K562 (cell line): Measurements from ENCODE around the gene RNPEPL1. TPM values are rescaled to one million over a fixed set of nuclear protein-coding genes. Genes with fewer than 3 reads are reported as not detected.

Experiments
- ATAC-seq: fragments of 200-7000 bp; cut with Tn5 transposase; 3 replicates; pipeline ENCODE4 v1.9.1; 2020; ENCODE audit warnings: moderate library complexity
- BruUV-seq: library from RNA; stranded (reverse); fragments of 400-500 nt; replicated peaks from 2 replicates; lab custom pipeline; 2021; lab: Mats Ljungman, UMichigan
- CTCF ChIA-PET: fragments of 300-600 bp; formaldehyde crosslinking; extraction: SDS; loops from one replicate; lab custom pipeline; 2021; ENCODE audit warnings: low intra/inter-chr PET ratio; lab: Yijun Ruan, JAX
- POLR2A ChIA-PET: fragments of 300-600, 350-650 bp; sonication (Branson Sonifier 250); formaldehyde crosslinking; extraction: SDS; loops from one replicate; lab custom pipeline; 2021; ENCODE audit warnings: antibody characterized with exemption, inconsistent platforms; lab: Yijun Ruan, JAX
- DNase-seq, 4 experiments: peaks; one replicate each; pipeline versions ENCODE4 v3.0.0 to v3.0.0-alpha.2; 2011 to 2018; ENCODE audit warnings: low spot score in 3 of 4, mixed read lengths in 3 of 4; ENCODE audit errors: extremely low read depth in 1 of 4
- FAIRE-seq: peaks from 2 replicates; lab custom pipeline; 2011; peaks lifted over from hg19 to GRCh38; lab: Jason Lieb, UNC
- H2AFZ ChIP-seq: 2 replicates; pipeline ENCODE4 v1.6.0; 2011; ENCODE audit warnings: low read depth, low read length, control low read depth, inconsistent platforms
- H3K27ac ChIP-seq: fragments of 200-600 bp; 3 replicates; pipeline ENCODE4 v1.8.0; 2011; ENCODE audit warnings: low read depth, mild to moderate bottlenecking, control low read depth, inconsistent platforms, low read length, moderate library complexity, mixed read lengths; ENCODE audit errors: extremely low read depth
- H3K27me3 ChIP-seq, 2 experiments: fragments of 300-600 bp in 1 of 2; 2 replicates in 1 of 2; 3 replicates in 1 of 2; pipeline versions ENCODE4 v1.6.0 to v1.8.0; 2011; ENCODE audit warnings: inconsistent platforms in 2 of 2, low read length in 2 of 2, mild to moderate bottlenecking in 1 of 2, mixed read lengths in 1 of 2, moderate library complexity in 1 of 2; ENCODE audit not compliant: control insufficient read depth in 2 of 2, insufficient read depth in 2 of 2
- H3K36me3 ChIP-seq: fragments of 300-600 bp; 3 replicates; pipeline ENCODE4 v1.8.0; 2011; ENCODE audit warnings: mild to moderate bottlenecking, low read length, inconsistent platforms; ENCODE audit not compliant: control insufficient read depth, insufficient read depth
- H3K4me1 ChIP-seq, 2 experiments: fragments of 200-600 bp in 1 of 2; replicated peaks in 1 of 2; 2 replicates in 1 of 2; 3 replicates in 1 of 2; pipeline versions ENCODE4 v1.5.1 to v1.8.0; 2011; ENCODE audit warnings: inconsistent platforms in 2 of 2, low read length in 2 of 2, mild to moderate bottlenecking in 1 of 2, mixed read lengths in 1 of 2, moderate library complexity in 1 of 2; ENCODE audit not compliant: control insufficient read depth in 2 of 2, insufficient read depth in 2 of 2
- H3K4me2 ChIP-seq: 2 replicates; pipeline ENCODE4 v1.6.1; 2011; ENCODE audit warnings: low read length, control low read depth, inconsistent platforms, mixed read lengths; ENCODE audit not compliant: insufficient read depth
- H3K4me3 ChIP-seq: fragments of 200-600 bp; sonication (generic), shearing (Covaris generic); 2 replicates; pipeline ENCODE4 v1.5.1; 2016; ENCODE audit warnings: control low read depth, inconsistent platforms
- H3K79me2 ChIP-seq: fragments of 200-600 bp; 3 replicates; pipeline ENCODE4 v1.8.0; 2011; ENCODE audit warnings: low read length, inconsistent platforms; ENCODE audit not compliant: control insufficient read depth, insufficient read depth
- H3K9ac ChIP-seq, 2 experiments: 2 replicates each; pipeline versions ENCODE4 v1.6.0 to v1.6.1; 2011; ENCODE audit warnings: low read depth in 2 of 2, low read length in 2 of 2, control low read depth in 1 of 2, inconsistent platforms in 1 of 2, mild to moderate bottlenecking in 1 of 2, mixed read lengths in 1 of 2; ENCODE audit not compliant: insufficient read depth in 1 of 2
- H3K9me1 ChIP-seq: one replicate; pipeline ENCODE4 v1.6.0; 2011; ENCODE audit warnings: inconsistent platforms, mild to moderate bottlenecking, low read length, moderate library complexity; ENCODE audit not compliant: control insufficient read depth, insufficient read depth
- H3K9me3 ChIP-seq: replicated peaks from 2 replicates; pipeline ENCODE4 v1.5.1; 2011; ENCODE audit warnings: low read depth, low read length, inconsistent platforms; ENCODE audit not compliant: control insufficient read depth, insufficient read depth
- H4K20me1 ChIP-seq: replicated peaks from 2 replicates; pipeline ENCODE4 v1.6.1; 2011; ENCODE audit warnings: low read length, inconsistent platforms, mixed read lengths; ENCODE audit not compliant: control insufficient read depth, insufficient read depth
- CHD1 ChIP-seq: fragments of 200-600 bp; sonication (generic); IDR thresholded peaks from one replicate; pipeline ENCODE4 v1.6.1; 2012; ENCODE audit warnings: mild to moderate bottlenecking, moderate library complexity, low read length, inconsistent platforms
- CREB3L1 ChIP-seq: fragments of 450-650 bp; IDR thresholded peaks from 2 replicates; pipeline ENCODE4 v1.6.1; 2014; ENCODE audit warnings: low read depth, mild to moderate bottlenecking, moderate library complexity, borderline replicate concordance
- ETS2 ChIP-seq: IDR thresholded peaks from 2 replicates; pipeline ENCODE4 v1.6.1; 2016; ENCODE audit warnings: borderline replicate concordance, missing genetic modification characterization, mild to moderate bottlenecking, moderate library complexity, missing compliant biosample characterization; ENCODE audit not compliant: poor library complexity, severe bottlenecking
- ETV1 ChIP-seq: fragments of 450-650 bp; conservative IDR thresholded peaks from 2 replicates; pipeline ENCODE4 v1.6.1; 2016; ENCODE audit warnings: missing genetic modification characterization, control low read depth, low read depth, missing compliant biosample characterization
- GABPB2 ChIP-seq: fragments of 250-450 bp; sonication (Bioruptor Pico); conservative IDR thresholded peaks from 2 replicates; pipeline ENCODE4 v1.5.1; 2021; ENCODE audit warnings: mild to moderate bottlenecking
- HES1 ChIP-seq: fragments of 450-650 bp; IDR thresholded peaks from 2 replicates; pipeline ENCODE4 v1.6.1; 2016; ENCODE audit warnings: low read depth, mild to moderate bottlenecking, moderate library complexity
- MLLT1 ChIP-seq, 2 experiments: fragments of 450-650 bp; IDR thresholded peaks; 2 replicates each; pipeline ENCODE4 v1.6.1; 2016
- NR3C1 ChIP-seq: sonication (generic); formaldehyde crosslinking; IDR thresholded peaks from 2 replicates; pipeline ENCODE4 v1.8.1; 2022; ENCODE audit warnings: missing genetic modification reagents
- NR4A1 ChIP-seq, 2 experiments: fragments of 250-450 bp in 1 of 2; fragments of 450-650 bp in 1 of 2; sonication (Bioruptor Pico) in 1 of 2; IDR thresholded peaks; 2 replicates each; pipeline versions ENCODE4 v1.4.0 to v1.6.1; 2016 to 2020; ENCODE audit warnings: mild to moderate bottlenecking in 2 of 2, missing compliant biosample characterization in 1 of 2, missing genetic modification characterization in 1 of 2, moderate library complexity in 1 of 2
- PRDM10 ChIP-seq: fragments of 450-650 bp; IDR thresholded peaks from 2 replicates; pipeline ENCODE4 v1.6.1; 2018; ENCODE audit not compliant: partially characterized antibody
- SETDB1 ChIP-seq: IDR thresholded peaks from one replicate; pipeline ENCODE4 v1.6.1; 2012; ENCODE audit warnings: low read length, control low read depth, inconsistent platforms
- SMARCC2 ChIP-seq: fragments of 450-650 bp; IDR thresholded peaks from 2 replicates; pipeline ENCODE4 v1.6.1; 2017; ENCODE audit warnings: antibody characterized with exemption, moderate library complexity, mild to moderate bottlenecking, low read depth
- SMC3 ChIP-seq: conservative IDR thresholded peaks from 2 replicates; pipeline ENCODE4 v1.6.1; 2011; ENCODE audit warnings: low read depth, low read length, improper control_type of control experiment; ENCODE audit not compliant: insufficient read depth
- SREBF1 ChIP-seq: fragments of 150-350 bp; IDR thresholded peaks from 2 replicates; pipeline ENCODE4 v1.6.1; 2014; ENCODE audit warnings: antibody characterized with exemption, low read depth, low read length, borderline replicate concordance
- TCFL5 ChIP-seq: fragments of 250-450 bp; sonication (Bioruptor Pico); conservative IDR thresholded peaks from 2 replicates; pipeline ENCODE4 v1.6.1; 2021; ENCODE audit warnings: mild to moderate bottlenecking, moderate library complexity, matching md5 sums
- WGBS: fragments of 100-300 bp; shearing (Covaris generic); methylation state at CpG from one replicate; pipeline ENCODE4 v1.1.6; 2016; ENCODE audit warnings: low coverage, mixed read lengths; ENCODE audit not compliant: insufficient coverage; ENCODE audit errors: missing lambda C conversion rate; 5-methylcytosine and 5-hydroxymethylcytosine counted together
- in situ Hi-C: fragments of 300-500 bp; cut with MboI; formaldehyde crosslinking; loops from 4 replicates; pipeline ENCODE4 v1.15.0; 2018; ENCODE audit warnings: inconsistent platforms, mixed read lengths
- intact Hi-C: fragments of 100-400 bp; cut with micrococcal nuclease; formaldehyde crosslinking; loops from 2 replicates; pipeline ENCODE4 v1.14.2; 2022
- polyA plus RNA-seq, 8 experiments: library from polyadenylated mRNA; depleted of rRNA in 4 of 8; stranded (reverse) in 5 of 8; unstranded in 3 of 8; fragments of >200 nt; fragmentation: Nextera tagmentation in 2 of 8; fragmentation: Illumina TruSeq in 1 of 8; extraction: Ambion mirVana in 2 of 8; extraction: Trizol in 1 of 8; gene quantifications; 2 replicates each; pipeline versions ENCODE4 v1.2.1 to v1.2.3, GENCODE V29; 2011 to 2014; ENCODE audit warnings: inconsistent platforms in 1 of 8, missing spikeins in 1 of 8
- total RNA-seq, 7 experiments: library from RNA; depleted of rRNA in 6 of 7; stranded (reverse); fragments of >200 nt in 6 of 7; fragmentation: Illumina TruSeq in 2 of 7; extraction: Trizol in 2 of 7; gene quantifications; 2 replicates each; pipeline versions ENCODE4 v1.2.1 to v1.2.3, GENCODE V29; 2011 to 2021; ENCODE audit warnings: low replicate concordance in 1 of 7

The RNPEPL1 gene
- total and polyA plus RNA-seq, 9 of the 15 experiments (the other 6 are each of a cell fraction or from before 2014, with no cell fraction given) = 0.07 to 38.7 (median 5.6) TPM

- peaks cover 18% of the 10 kb centered on the region for H3K9me3 ChIP-seq
- no peaks in the 10 kb centered on the region; the same call in 2 of the 3 replicates for H3K79me2 ChIP-seq
- BruUV-seq = no TSS peak
- CTCF ChIA-PET = no interaction called here
- intact Hi-C loops = no loop called here
- H3K9ac ChIP-seq = no peak overlapping the region
- no peak for FAIRE-seq
- no peak overlapping the region for H3K4me3 ChIP-seq
- no peak for ATAC-seq
- H2AFZ ChIP-seq = no peak overlapping the region
- no peaks in the 10 kb centered on the region for H3K9me1 ChIP-seq
- H3K4me2 ChIP-seq = no peak overlapping the region
- POLR2A ChIA-PET = no interaction called here
- no peak for TF ChIP-seq CHD1
- TF ChIP-seq ETV1 (tag) = no peak
- no peak for TF ChIP-seq CREB3L1
- no peak for TF ChIP-seq NR4A1 (CRISPR knock-in tag; IDR thresholded peaks at IDR 0.05)
- TF ChIP-seq NR4A1 (tag; IDR thresholded peaks at IDR 0.05) = no peak
- TF ChIP-seq SMARCC2 = no peak
- no peak for TF ChIP-seq SMC3
- TF ChIP-seq MLLT1 (IDR thresholded peaks at IDR 0.05) = no peak
- no peak for TF ChIP-seq GABPB2 (CRISPR knock-in tag)
- no peak for TF ChIP-seq HES1
- TF ChIP-seq SETDB1 = no peak
- no peak for TF ChIP-seq NR3C1 (CRISPR knock-in tag)
- TF ChIP-seq PRDM10 = no peak
- TF ChIP-seq SREBF1 = no peak
- no peak for TF ChIP-seq TCFL5 (CRISPR knock-in tag)
- TF ChIP-seq ETS2 (tag) = no peak
- TF ChIP-seq, all 486 proteins: peak for 0
- no peak for DNase-seq
- no peaks in the 10 kb centered on the region for H4K20me1 ChIP-seq
- 97% methylated on average over 3 of the region's 4 CpGs for WGBS
- H3K27me3 ChIP-seq = no peaks in the 10 kb centered on the region
- H3K36me3 ChIP-seq = peaks cover 54% of the 10 kb centered on the region; the same call in 2 of the 3 replicates
- H3K27ac ChIP-seq = no peak overlapping the region
- in situ Hi-C loops = no loop called here
- no peaks in the 10 kb centered on the region; a peak in 1 of 5 replicates for H3K4me1 ChIP-seq
Measured at GRCh38 chr2:240526521-240526920, 41.8 kb upstream of the RNPEPL1 start.
